HPDE6-E6E7 (cell line): ENCODE results near the gene KLKB1.

ENCODE experiments used
- DNase-seq: peaks from one replicate; pipeline ENCODE4 v3.0.0; 2011; ENCODE audit warnings: missing footprints; ENCODE audit errors: extremely low spot score

Gene KLKB1

DNA sequence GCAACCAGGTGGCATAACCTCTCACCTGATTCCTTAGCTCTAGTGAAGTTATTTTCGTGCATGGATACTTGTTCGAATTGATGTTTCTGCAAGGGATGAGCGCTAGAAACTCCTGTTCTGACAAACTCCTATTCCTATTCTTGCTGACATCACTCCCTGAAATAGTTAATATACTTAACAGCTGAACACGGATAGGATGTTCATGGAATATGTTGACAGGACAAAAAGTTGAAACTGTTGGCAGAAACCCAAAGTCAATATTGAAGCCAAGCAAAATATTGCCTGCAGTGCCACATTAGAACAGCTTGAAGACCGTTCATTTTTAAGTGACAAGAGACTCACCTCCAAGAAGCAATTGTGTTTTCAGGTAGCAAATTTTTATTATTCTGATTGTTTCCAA lies at the start of gene KLKB1:
KLKB1 (plus strand) TSS at position 287 of the 400 bp plus-strand sequence. CDS start 689 bp downstream, outside the sequence.
- DNase-seq, result no peak

DNA sequence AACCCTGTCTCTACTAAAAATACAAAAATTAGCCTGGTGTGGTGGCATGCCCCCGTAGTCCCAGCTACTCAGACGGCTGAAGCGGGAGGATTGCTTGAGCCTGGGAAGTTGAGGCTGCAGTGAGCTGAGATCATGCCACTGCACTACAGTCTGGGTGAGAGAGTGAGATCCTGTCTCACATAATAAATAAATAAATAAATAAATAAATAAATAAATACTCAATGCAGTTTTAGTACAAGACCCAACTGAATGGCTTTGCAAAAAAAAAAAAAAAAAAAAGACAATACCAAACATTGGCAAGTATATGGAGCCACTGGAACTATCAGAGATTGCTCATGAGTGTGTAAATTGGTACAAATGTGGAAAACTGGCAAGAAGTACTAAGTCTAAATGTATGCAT lies 39.2 kb upstream of the KLKB1 start:
- DNase-seq, result no peak

DNA sequence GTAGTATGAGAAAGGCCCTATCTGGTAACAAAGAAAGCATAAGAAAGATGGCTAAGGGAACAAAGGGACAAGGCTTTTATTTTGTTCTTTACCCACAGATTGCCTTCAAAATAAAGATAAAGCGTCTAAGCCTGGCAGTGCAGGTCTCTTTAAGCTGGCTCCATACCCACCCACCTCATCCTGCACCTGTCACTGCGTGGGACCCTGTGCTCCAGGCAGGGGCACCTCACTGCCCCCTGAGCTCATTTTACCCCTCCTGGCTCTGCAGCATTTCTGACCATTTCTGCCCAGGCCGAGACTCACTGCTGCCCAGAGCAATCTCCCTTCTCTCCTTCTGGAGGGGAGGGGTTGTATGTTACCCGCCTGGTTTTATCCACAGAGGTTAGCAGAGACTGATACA lies 37.7 kb upstream of the KLKB1 start:
- no peak for DNase-seq

DNA sequence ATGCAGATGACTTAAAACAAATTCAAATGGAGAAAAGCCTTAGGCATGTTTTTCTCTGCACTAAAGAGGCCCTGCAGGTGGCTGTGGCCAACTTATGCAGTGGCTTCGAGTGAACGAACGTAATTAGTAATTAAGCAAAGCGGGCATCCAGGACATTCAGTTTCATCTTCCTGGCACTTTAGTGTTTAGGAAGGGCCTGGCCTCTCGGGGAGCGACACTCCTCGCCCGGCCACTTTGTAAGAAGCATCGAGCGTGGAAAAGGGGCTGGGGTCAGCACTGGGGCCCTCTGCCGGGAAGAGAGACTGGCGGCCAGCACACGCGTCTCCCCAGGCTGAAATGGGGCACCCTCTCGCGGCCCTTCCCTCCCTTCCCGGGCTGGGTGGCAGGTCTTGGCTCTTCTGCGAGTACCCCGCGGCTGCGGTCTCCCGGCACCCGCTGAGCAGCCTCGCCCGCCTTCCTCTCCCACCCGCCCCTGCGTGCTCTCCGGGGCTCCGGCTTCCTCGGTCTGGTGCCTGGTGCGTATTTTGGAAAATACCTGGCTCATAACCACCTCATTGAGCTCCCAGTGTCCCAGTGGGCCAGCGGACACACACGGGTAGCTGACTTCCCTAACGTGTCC lies 36.6 kb upstream of the KLKB1 start:
- DNase-seq, result peak; percentile 22

DNA sequence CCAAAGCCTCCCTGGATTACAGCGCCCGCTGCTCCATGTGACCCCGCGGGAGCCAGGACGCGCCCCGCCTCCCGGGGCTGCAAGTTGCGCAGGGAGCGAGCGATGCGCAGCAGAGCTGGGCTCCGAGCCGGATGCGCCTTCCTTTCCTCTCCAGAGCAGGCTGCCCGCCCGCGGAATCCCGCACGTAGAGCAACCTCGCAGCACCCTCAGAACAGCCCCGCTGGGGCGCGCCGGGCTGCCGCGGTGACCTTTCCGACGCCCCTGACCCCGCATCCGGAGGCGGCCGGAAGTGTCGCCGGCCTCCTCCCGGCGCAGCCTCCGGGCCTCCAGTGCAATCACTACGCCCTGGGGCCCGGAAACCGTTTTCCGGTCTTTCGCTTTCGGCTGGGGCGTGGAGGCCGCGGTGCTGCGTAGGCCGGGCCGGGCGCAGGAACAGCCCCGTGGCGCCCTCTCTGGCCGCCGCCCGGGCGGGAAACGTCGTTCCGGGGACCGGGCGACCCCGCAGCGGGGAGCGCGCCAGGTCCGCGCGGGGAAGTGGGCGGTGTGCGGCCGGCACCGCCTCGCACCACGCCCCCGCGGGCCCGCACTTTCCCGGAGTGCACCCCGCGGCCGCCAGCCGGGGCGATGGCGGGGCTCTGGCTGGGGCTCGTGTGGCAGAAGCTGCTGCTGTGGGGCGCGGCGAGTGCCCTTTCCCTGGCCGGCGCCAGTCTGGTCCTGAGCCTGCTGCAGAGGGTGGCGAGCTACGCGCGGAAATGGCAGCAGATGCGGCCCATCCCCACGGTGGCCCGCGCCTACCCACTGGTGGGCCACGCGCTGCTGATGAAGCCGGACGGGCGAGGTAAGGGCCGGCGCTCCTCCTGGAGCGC lies 35.9 kb upstream of the KLKB1 start, which contains the start of gene CYP4V2:
CYP4V2 (plus strand) TSS at position 368 of the 866 bp plus-strand sequence; CDS start at position 625, 257 bp downstream.
- DNase-seq, result peak; percentile 63

DNA sequence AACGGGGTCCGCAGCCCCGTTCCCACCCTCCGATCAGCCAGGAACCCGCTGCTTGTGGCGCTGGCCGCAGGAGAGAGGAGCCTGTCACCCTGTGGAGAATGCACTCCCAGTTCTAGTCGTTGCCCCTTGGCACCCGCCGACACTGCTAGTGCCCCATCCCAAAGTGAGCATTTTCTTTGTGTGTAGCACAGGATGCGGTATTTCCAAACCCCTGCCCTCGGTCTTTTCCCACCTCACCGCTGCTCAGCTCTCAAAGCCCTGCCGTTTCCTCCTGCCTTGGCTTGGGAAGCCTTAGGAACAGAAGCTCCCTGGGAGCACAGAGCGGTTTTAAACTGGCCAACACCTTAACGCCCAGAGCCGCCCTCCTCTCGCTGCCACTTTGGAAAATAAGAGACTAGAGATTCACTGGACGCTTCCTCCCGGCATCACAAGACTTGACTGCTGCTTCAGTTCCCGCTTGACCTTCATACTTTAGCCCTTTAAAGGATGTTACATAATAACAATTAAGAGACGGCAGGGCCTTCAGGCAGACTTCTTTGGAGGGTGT lies 35.2 kb upstream of the KLKB1 start:
- peak; percentile 11 for DNase-seq

- no peak for DNase-seq
Measured at GRCh38 chr4:186193851-186194250, 33.5 kb upstream of the KLKB1 start.

DNA sequence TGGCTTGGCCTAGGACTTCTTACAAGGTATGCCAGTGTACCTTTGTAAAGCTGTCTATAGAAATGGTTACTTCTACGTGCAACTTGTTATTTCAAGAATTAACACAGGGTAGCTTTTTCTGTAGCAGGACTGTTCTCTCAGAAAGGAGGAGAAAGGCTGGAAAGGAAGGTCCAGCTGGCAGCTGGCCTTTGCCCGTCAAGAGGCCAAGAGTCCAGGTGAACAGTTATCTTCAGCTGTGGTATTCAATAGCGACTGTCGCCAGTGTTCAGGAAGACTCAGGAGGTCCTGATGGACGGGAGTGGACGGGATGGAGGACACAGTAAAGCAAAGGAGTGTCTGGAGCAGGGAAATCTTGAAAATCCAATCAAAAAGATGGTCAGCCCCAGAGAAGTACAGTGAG lies 31.2 kb upstream of the KLKB1 start:
- no peak for DNase-seq

GRCh38 chr4:186200516-186200915 lies 26.8 kb upstream of the KLKB1 start:
- DNase-seq, result no peak

DNA sequence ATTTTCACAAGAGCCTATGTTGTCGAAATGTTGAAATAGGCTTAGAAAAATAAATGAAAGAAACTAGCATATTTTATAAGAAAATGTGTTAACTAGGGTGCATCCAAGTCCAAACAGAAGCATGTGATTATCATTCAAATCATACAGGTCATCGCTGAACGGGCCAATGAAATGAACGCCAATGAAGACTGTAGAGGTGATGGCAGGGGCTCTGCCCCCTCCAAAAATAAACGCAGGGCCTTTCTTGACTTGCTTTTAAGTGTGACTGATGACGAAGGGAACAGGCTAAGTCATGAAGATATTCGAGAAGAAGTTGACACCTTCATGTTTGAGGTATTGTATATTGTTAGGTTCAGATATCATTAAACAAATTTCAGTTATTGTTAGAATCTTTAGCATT lies 26.3 kb upstream of the KLKB1 start:
- no peak for DNase-seq

- DNase-seq, result peak; percentile 52
Measured at GRCh38 chr4:186201535-186202230, 25.6 kb upstream of the KLKB1 start.

- DNase-seq, result no peak
Measured at GRCh38 chr4:186202490-186203140, 24.7 kb upstream of the KLKB1 start.

DNA sequence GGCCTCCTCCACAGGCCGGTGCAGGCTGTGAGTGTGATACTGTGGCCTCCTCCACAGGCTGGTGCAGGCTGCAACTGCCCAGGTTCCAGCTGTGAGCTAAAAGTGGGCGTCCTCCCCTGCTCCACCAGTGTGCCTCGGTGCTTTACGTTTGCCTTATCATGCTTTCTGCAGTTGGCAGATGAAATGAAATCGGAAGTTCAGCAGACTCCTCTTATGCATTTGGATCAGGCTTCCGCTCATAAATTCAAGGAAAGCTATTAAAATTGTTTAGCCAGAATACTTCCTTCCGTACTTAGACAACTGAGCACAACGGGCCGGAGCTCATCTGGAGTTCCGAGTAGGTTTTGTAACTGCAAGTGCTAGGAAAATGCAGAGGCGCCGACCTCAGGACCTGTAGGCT lies 23.9 kb upstream of the KLKB1 start:
- no peak for DNase-seq

- no peak for DNase-seq
Measured at GRCh38 chr4:186204103-186204559, 23.2 kb upstream of the KLKB1 start.

DNA sequence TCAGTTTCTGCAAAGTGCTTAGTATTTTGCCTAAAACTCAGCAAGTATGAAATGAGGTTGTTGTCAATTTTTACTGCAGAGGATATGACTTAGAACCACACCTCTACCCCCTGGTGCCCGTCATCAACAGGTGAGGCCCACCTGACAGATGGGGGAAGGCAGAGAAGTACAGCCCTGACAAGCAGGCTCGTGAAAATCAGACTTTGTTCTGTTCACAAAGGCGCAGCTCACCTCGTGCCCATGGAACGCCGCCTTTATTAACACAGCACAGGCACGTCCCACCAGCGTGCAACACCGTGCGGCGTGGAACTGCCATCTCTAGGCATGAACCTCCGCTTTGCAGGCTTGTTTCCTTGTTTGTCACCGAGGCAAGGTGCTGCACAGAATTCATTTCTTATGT lies 22.6 kb upstream of the KLKB1 start:
- no peak for DNase-seq

GRCh38 chr4:186205156-186205555 lies 22.2 kb upstream of the KLKB1 start:
- DNase-seq, result no peak

- DNase-seq, result no peak
Measured at GRCh38 chr4:186216465-186217024, 10.8 kb upstream of the KLKB1 start.

DNA sequence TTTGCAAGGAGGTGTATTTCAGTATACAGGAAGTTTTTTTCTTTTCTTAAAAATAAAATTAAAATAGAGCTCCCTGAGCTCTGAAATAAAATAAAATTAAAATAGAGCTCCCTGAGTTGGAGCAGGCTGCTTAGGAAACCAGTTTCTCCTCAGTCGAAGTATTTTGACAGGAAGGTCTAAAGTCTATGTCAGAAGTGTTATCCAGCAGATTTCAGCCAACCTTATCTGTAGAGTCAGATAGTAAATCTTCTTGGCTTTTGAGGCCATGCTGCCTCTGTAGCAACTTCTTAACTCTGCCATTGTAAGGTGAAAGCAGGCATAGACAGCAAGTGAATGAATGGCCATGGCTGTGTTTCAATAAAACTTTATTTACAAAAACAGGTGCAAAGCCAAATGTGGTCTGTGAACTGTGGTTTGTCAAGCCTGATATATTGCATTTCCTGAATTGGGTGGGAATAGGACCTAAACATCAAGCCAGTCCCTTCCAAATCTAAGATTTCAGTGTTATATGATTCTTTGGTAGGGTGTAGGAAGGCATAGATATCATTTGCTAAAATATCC lies 9.5 kb upstream of the KLKB1 start:
- no peak for DNase-seq

DNA sequence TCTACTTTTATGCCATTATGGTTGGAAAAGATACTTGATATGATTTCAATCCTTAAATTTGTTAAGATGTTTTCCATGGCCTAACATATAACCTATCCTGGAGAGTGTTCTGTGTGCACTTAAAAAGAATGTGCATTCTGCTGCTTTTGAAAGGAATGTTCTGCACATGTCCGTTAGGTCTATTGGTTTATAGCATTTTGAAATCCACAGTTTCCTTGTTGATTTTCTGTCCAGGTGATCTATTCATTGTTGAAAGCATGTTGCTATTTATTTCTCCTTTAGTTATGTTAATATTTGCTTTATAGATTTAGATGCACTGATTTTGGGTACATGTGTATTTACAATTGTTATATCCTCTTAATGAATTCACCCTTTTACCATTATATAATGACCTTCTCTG lies 5.7 kb upstream of the KLKB1 start:
- DNase-seq, result no peak

- no peak for DNase-seq
Measured at GRCh38 chr4:186225848-186226247, 1.5 kb upstream of the KLKB1 start.
